ENCODE measurements around the gene ANGPTL7.
"Not testable (repeated sequence)": the region's sequence is repeated elsewhere in the genome, so short reads cannot be mapped to it uniquely, and the experiment has no call there.

ANGPTL7 gene, protein sequence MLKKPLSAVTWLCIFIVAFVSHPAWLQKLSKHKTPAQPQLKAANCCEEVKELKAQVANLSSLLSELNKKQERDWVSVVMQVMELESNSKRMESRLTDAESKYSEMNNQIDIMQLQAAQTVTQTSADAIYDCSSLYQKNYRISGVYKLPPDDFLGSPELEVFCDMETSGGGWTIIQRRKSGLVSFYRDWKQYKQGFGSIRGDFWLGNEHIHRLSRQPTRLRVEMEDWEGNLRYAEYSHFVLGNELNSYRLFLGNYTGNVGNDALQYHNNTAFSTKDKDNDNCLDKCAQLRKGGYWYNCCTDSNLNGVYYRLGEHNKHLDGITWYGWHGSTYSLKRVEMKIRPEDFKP

GRCh38 chr1:11188858-11189451, at the start of gene ANGPTL7:
ANGPTL7 (plus strand) TSS chr1:11189355; CDS start chr1:11189580, 225 bp downstream.
- DNase-seq (ENCODE audit: low read depth), result no peak

DNA sequence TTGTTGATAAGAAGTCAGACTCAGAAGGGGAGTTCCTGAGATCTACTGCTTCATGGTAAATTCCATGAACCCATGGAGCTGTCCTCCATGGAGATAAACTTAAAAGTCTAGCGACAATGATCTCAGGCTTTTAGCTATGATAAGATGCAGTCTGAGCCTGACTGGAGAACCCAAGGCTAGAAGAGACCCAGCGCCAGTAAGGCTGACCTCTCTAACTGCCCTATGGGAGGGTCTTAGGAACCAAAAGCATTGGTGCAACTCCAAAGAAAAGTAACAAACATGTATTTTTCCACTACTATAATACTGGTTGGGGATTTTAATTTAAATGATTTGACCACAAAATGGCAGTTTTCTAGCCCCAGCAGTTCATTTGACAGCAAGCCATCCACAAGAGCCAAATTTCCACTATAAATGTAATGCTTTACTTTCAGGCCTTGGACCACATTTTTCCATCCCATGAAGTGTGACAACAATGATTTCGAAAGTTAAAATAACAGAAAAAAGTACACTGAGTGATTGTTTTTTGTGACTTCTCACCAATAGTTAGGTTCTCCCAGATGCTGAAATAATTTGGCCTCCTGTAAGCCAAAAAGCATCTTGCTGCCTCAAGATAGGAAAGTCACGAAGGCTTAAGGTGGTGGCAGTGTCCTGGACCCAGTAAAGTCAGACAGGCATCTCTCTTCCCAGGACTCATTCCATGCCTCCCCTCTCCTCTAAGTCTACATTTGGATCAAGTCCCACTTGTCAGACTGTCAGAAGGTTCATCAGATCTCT, 46.4 kb upstream of the ANGPTL7 start:
- no peak for DNase-seq (ENCODE audit: low read depth)

DNA sequence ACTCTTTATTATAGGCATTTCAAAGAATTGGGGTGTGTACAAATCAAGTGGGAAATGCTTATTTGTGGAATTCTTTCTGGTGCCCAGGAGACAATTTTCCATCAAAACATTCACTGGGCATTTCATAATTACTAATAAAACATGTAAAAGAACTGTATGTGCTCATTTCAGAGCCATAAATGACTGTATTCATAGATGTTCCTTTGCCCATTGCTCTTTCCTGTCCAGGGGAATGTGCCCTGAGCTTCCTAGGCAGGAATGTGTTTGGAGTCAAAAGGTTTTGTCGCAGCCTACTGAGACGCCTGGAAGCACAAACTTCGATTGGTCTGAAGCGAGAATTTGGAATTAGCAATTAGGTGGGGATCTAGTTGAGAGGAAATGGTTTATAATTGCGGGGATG, 45.8 kb upstream of the ANGPTL7 start:
- no peak for DNase-seq (ENCODE audit: low read depth)

DNA sequence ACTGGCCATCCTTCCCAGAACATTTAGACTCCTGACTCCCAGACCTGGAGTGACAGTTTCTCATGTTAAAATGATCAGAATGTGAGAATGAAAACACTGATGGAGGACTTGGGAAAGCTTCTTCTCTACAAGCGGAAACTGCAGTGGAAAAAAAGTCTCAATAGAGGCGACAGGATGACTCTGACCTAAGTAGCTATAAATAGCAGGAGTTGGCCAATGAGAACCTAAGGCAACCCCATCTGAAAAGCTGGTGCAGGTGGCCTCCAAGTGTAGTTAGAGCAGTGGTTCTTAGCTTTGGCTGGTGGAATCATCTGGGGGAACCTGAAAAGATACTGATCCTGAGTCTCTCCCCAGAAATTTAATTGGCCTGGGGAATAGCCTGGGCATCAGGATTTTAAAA, 45.2 kb upstream of the ANGPTL7 start:
- no peak for DNase-seq (ENCODE audit: low read depth)

DNA sequence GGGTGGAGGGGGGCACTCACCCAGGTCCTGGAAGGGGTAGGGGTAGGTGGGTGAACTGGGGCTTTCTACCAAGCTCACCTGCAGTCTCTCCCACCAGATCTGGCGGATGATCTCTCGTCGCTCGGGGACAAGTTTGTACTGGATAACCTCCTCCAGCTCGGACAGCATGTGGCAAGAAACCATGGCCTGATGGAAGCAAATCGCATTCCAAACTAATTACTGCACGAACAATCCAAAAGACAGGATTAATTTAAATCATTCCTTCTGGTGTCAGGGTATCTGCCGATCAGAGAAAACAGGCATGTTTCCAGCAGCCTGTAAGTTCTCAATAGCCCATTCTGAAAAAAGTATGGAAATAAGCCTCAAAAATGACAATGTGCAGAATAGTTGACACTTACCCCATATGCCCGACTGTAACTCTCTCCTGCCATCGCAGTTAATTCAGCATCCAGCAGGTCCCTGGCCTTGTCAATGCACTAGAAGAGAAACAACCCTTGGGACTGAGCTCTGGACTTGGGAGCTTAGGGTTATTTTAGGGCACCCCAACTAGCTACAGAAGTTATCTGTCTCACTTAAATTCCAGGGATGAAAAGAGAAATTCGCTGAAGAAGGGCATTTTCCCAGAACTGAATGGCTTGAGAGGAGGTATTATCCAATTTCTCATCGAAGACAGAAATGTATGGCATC, 44.4 kb upstream of the ANGPTL7 start:
- DNase-seq (ENCODE audit: low read depth), result no peak

- no peak for DNase-seq (ENCODE audit: low read depth)
These were observed 43.4 kb upstream of the ANGPTL7 start for GRCh38 chr1:11145741-11146140.

GRCh38 chr1:11147197-11147770, 41.9 kb upstream of the ANGPTL7 start:
- peak; percentile 23 for DNase-seq (ENCODE audit: low read depth)

- no peak for DNase-seq (ENCODE audit: low read depth)
These were observed 38.8 kb upstream of the ANGPTL7 start for GRCh38 chr1:11150326-11150725.

DNA sequence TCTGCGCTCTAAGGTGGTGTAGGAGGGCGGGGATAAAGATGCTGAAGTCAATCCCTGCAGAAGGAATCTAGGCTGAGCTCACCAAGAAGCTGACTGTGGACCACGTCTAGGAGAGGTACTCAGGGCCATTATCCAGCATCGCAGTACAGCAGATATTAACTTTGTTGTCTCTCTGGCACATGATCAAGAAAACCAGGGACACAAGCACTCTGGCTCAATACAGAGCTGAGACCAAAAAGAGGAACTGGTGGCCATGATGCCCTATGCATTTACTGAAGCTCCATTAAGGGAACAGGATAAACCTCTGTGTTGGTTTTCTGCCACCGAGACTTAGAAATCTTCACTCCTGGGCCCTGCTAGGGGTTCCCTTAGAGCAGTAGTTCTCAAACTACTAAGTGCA, 38.0 kb upstream of the ANGPTL7 start:
- DNase-seq (ENCODE audit: low read depth), result no peak

- no peak for DNase-seq (ENCODE audit: low read depth)
These were observed 37.1 kb upstream of the ANGPTL7 start for GRCh38 chr1:11151826-11152612.

DNA sequence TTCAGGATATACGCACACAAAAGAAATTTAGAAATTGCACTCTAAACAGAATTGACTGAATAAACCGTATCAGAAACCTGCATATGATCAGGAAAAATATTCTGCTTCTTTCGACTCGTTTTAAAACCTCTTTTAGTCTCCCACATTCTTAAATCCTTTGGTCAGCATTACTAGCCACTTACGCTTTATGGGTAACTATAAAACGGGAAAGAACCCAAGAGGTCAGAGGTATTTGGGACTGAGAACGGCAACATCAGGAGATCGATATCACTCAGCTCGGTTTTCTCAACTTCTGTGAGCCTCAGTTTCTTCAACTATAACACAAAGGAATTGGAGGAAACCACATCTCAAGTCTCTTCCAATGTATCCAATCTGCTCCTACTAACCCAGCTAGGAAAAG, 36.4 kb upstream of the ANGPTL7 start:
- DNase-seq (ENCODE audit: low read depth), result no peak

GRCh38 chr1:11153184-11153583, 36.0 kb upstream of the ANGPTL7 start:
- DNase-seq (ENCODE audit: low read depth), result no peak

DNA sequence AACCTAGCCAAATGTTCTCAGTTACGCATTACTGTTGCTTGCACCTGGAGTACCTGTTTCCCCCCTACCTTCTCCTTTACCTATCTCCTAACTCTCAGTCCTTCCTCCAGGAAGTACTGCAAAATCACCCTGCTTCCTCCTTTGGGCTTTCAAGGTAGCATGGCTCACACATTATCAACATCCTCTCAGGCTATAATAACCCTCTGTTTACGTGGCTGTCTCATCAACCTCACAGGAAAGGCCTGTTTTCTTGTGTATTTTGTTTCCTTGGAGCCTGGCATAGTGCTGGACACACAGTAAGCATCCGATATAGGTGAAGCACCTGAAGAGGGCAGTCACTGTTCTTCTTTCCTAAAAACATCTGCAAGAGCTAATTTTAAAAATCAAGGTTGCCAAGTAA, 32.7 kb upstream of the ANGPTL7 start:
- no peak for DNase-seq (ENCODE audit: low read depth)

DNA sequence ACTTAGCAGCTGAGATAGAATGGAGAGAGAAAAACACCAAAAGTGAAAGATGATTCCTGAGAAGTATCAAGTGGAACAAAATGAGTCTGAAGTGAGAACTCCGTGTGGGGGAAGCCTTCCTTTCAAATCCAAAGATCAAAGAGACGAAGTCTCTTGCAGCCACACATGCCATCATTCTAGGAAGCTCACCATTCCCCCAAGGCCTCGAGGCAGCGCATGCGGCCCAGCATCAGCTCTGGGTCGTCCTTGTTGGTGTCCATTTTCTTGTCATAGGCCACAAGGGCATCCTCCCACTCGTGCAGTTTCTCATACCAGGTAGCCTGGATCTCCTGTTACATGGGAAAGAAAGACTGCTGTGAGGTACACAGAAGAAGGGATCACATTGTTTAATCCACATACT, 32.2 kb upstream of the ANGPTL7 start:
- no peak for DNase-seq (ENCODE audit: low read depth)

- no peak for DNase-seq (ENCODE audit: low read depth)
These were observed 31.8 kb upstream of the ANGPTL7 start for GRCh38 chr1:11157394-11157793.

DNA sequence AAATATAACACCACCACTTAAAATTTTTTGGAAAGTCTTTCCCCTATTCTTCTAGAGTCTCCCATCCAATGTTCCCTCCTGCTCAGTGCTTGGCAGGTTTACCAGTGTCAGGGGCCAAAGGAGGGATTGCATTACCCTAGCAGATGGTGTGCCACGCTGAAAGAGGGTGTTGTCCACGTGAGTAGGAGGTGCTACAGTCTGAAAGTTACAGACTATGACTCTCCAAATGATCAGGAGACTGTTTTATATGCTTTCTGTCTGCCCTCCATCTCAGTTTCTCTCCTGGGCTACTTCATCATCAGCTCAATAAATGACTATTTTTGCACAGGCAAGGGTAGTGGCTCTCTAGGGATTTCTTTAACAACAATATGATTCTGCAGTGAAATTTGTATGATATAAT, 31.3 kb upstream of the ANGPTL7 start:
- no peak for DNase-seq (ENCODE audit: low read depth)

GRCh38 chr1:11158291-11158690, 30.9 kb upstream of the ANGPTL7 start:
- no peak for DNase-seq (ENCODE audit: low read depth)

GRCh38 chr1:11158720-11159321, 30.3 kb upstream of the ANGPTL7 start:
- DNase-seq (ENCODE audit: low read depth), result peak; percentile 89

DNA sequence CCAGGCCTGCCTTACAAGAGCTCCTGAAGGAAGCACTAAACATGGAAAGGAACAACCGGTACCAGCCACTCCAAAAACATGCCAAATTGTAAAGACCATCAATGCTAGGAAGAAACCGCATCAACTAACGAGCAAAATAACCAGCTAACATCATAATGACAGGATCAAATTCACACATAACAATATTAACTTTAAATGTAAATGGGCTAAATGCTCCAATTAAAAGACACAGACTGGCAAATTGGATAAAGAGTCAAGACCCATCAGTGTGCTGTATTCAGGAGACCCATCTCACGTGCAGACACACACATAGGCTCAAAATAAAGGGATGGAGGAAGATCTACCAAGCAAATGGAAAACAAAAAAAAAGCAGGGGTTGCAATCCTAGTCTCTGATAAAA, 26.4 kb upstream of the ANGPTL7 start:
- DNase-seq (ENCODE audit: low read depth), result not testable (repeated sequence)

- DNase-seq (ENCODE audit: low read depth), result not testable (repeated sequence)
These were observed 22.4 kb upstream of the ANGPTL7 start for GRCh38 chr1:11166744-11167143.

DNA sequence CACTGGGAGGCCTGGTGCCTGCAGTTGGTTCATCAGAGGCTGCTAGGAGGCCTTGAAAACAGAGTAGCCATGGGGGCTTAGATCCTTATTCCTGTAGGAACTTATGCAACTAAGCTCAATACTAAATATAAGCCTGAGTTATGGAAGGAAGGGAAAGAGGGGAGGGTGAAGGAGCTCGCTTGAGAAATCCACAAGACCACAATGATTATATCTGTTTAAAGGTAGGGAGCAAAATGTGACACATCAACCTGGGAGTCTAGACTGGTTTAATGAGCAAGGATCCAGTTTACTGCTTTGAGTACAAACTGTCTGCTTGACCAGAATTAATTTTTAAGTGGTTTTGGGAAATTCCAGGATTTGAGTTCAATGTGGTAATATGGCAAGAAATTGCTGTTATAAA, 20.4 kb upstream of the ANGPTL7 start:
- DNase-seq (ENCODE audit: low read depth), result no peak

All from GM04503 (cell line).